Activated T-cell treated with anti-CD3 and anti-CD28 coated beads, Interleukin-2, amount 50 U/mL, for 1 hour (primary cell): ENCODE data around the gene BPHL.
"Not testable (repeated sequence)": the region's sequence is repeated elsewhere in the genome, so short reads cannot be mapped to it uniquely, and the experiment has no call there.

ENCODE experiments used
- DNase-seq: peaks from one replicate; pipeline ENCODE4 v3.0.0-alpha.2; 2020

The BPHL gene

DNA sequence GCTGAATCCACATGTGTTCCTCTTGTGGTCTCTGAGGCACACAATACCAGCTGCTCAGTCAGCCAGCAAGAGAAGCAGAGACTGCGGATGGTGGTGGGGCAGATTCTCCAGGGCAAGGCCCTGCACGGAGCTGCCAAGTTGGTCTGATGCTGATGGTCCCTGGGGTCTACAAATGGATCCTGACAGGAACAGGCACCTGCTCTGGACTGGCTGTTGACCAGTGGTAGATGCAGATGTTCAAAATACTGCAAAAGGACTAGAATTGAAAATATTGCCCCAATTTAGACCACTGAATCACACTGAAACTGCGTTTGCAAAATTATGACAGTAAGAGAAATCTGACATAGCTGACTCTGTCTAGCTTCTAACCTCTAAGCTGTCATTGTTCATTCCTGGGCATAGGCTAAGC, 68.5 kb downstream of the BPHL start:
- DNase-seq = no peak

DNA sequence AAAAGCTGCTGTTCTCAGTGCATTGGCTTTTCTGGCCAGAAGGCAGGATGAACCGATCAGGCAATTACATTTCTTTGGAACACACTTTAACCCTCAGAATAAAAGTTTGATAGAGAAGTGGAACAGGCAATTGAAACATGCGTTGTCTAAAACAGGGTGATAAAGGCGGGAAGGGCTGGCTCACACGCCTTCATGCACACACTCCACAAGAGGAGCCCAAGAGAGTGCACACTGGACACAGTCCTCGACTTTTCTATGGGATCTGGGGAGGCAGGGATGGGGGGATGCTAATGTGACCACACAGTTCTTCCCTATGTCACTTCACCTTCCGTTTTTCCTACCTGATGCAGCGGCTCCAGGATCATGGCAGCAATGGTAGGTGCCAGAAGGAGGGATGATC, 69.8 kb downstream of the BPHL start:
- DNase-seq = no peak

DNA sequence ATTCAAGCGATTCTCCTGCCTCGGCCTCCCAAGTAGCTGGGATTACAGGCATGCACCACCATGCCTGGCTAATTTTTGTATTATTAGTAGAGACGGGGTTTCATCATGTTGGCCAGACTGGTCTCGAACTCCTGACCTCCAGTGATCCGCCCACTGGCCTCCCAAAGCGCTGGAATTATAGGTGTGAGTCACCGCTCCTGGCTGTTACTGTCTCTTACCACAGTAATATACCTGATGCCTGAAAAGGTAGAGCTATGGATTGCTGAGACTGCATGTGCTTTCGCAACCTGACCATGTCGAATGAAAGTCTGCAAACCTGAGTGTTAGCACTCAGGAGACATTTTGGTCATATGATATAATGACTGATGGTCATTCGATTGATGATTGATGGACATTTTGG, 70.7 kb downstream of the BPHL start:
- not testable (repeated sequence) for DNase-seq

DNA sequence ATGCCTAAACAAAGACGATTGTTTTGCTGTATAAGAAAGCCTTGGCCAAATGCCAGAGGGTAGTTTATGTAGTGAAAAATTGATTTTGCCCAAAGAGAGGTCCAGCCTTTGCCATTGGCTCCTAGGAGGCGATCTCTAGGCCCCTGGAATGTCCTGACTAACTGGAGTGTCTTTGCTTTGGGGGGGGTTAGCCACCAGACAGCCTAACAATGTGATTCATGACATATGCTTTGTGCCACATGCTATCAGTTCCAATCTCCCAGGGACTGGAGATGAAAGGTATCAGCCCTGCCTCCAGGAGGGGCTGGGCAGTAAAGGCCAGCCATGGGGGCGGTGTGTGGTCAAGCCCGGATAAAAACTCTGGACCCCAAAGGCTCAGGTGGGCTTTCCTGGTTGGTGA, 71.5 kb downstream of the BPHL start:
- DNase-seq = no peak

DNA sequence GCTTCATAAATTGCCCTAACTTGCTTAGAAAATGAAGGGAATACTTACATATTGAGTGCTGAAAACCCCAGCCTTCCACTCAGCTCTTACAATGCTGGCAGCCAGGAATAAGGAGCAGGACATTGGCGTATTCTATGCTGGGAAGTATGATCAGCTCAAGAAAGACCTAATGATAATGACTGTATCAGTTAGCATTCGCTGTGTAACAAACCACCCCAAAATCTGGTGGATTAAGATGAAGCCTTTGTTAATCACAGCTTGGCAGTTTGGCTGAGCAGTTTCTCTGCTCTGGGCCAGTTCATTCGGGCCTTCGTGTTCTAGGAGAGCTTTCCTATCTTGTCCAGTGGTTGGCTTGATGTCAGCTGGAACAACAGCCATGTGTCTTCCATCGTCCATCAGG, 72.3 kb downstream of the BPHL start:
- no peak for DNase-seq

DNA sequence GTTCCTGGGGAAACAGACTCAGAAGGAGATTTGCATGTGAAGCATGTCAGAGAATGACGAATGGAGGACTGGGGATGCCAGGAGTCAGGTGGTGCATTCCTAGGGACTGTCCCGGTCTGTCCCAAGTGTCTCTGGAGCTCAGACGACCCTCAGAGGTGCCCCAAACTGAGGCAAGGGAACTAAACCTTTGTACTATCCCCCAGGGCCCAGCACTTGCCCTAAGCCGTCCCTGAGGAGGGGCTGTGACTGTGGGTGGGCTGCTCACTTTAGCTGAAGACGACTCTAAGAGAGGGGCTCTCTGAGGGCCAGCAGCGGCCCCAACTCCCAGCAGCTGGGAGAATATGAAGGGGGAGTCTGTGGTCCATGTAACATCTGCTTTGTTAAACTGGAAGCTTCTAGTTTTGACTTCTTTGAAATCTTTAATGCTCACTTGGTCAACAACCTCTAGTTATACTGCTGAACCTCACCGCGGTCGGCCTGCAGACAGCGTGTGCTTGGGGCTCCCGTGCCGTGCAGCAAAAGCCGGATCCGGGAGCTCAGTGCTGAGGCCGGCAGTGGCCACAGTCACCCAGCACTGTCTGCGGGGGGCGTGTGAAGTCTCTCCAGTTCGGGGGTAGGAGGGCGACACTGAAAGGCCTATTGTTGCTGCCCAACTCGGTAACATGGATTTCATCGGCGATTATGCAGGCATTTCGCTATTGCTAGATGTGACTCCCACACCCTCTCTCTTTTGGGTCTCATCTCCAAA, 74.8 kb downstream of the BPHL start:
- DNase-seq = no peak

DNA sequence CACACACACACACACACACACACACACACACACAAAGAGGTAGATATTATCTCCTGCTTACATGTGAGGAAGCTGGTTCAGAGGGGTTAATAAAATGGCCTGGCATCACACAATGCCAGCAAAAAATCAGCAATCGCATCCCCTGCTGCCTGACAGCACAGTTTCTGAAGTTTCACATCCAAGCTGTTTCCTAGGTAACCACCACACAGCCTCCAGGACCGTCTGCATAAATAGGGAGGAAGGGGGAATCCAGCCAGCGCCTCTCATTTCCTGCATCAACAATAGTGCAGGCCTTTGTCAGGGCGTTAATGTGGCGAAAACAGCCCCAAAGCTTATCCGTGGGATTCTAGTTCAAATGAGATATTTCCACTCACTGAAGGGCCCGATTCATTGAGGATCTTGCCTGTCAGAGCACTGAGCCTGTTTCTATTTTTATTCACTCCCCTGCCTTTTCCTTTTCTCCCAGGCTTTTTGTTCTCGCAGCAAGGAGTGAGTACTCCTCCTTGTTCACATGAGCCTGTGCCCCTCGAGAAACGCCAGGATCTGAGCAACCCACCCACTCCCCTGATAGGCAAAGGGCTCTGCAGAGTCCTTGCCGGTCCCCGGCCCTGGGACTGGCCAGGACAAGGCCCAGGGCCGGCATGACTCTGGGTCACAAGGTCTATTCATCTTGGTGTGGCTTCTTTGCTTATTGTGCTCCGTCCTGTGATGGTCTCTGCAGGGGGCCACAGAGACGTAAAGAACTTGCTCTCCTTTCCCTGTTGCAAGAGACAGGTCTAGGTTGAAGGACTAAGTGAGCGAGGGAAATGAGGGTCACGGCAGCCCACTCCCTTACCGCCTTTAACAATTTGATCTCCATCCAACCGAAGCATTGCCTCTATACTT, 76.3 kb downstream of the BPHL start:
- DNase-seq = no peak

DNA sequence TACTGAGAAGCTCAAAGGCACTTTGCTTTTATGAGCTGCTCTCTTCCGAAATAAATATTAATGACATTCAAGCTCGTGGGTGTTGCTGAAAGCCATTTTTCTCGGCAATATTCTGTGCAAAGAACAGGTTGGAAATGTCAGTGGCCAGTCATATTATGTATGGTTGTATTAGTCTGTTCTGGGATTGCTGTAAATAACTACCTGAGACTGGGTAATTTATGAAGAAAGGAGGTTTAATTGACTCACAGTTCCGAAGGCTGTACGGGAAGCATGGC, 76.8 kb downstream of the BPHL start:
- no peak for DNase-seq

DNA sequence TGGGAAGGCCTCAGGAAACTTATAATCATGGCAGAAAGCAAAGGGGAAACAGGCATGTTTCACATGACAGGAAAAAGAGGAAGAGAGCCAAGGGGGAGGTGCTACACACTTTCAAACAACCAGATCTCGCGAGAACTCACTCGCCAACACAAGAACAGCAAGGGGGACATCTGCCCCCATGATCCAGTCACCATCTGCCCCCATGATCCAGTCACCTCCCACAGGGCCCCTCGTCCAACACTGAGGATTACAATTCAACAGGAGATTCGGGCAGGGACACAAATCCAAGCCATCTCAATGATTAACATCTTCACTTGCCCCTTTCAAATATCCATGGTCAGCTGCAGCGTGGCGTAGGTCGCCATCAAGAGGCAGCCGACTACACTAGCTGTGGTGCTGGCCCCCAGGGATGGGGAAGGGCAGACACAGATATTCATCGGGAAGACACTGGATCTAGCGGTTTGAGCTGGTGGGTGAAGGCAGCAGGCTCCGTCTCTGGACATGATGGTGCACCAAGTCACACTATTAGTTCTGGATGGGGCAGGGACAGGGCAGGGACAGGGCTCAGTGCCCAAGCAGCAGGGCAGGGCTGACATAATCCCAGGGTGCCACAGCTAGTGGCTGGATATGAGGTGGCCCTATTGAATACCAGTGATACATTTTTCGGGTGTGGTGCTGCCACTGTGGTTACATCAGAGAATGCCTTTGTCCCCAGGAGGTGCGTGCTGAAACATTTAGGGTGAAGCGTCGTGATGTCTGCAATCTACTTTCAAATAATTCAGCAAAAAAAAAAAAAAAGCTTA, 77.4 kb downstream of the BPHL start:
- no peak for DNase-seq

DNA sequence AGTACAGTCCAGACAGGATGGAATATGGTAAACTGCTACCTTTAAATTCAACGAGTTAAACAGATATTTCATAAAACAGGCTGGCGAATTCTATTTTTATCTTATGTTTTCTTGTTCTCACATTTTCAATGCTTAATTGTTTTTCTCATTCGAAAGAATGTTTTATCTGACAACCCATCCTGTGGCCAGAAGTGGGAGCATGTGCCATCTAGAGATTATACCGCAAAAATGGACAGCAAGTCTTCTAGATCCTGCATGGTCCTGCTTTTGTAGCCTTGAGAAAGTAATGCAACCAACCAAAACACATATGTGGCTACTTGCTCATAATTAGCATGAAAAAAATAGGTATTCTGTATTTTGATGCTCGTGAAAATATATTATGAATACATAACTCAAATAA, 78.3 kb downstream of the BPHL start:
- DNase-seq = no peak

DNA sequence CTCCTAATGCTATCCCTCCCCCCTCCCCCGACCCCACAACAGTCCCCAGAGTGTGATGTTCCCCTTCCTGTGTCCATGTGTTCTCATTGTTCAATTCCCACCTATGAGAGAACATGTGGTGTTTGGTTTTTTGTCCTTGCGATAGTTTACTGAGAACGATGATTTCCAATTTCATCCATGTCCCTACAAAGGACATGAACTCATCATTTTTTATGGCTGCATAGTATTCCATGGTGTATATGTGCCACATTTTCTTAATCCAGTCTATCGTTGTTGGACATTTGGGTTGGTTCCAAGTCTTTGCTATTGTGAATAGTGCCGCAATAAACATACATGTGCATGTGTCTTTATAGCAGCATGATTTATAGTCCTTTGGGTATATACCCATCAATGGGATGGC, 79.2 kb downstream of the BPHL start:
- DNase-seq = not testable (repeated sequence)

DNA sequence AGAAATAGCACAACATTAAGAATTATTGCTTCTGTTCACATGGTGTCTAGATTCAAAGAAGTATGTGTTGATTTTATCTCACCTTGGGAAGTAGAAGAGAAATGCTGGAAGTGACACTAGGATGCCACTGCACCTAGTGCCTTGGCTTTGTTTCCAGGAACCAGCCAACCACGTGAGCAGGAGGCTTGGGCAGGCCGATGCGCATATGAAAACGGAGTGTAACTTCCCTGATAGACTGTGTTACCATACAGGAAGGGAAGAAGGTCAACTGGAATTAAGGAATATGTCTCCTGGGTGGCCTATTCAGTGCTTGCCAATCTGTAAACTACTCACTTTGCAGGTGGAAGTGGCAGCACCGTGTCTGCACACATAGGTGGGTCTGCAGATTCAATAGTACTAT, 80.9 kb downstream of the BPHL start:
- DNase-seq = no peak

DNA sequence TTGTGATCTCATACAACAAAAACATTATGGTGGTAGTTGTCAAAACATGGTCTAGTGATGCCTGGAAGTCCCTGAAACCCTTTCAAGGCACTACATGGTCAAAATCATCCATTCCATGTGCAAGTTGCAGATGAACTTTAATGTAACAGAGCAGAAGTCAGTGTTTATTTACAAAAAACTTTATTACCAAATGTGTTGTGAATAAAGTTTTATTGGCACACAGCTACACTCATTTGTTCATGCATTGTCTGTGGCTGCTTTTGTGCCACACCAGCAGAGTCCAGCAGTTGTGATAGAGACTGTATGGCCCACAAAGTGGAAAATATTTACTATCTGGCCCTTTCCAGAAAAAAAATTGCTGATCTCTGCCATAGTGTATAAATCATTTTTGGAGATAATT, 82.2 kb downstream of the BPHL start:
- no peak for DNase-seq

DNA sequence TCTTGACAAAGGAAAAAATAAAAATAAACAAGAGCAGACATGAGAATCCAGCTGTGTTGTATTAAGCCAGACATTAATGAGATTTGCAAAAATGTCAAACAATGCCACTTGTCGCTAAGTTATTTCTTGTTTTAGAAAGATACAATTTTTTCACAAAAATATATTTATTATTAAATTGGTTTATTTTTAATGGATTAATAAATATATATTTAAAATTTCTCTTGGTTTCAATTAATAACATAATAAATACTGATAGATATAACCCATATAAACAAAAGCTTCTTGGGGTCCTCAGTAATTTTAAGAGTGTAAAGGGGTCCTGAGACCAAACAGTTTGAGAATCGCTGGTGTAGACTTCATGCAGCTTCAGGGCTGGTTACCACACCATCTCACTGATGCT, 82.9 kb downstream of the BPHL start:
- no peak for DNase-seq
